ENCODE data around the gene ADRA2A.

ADRA2A gene

DNA sequence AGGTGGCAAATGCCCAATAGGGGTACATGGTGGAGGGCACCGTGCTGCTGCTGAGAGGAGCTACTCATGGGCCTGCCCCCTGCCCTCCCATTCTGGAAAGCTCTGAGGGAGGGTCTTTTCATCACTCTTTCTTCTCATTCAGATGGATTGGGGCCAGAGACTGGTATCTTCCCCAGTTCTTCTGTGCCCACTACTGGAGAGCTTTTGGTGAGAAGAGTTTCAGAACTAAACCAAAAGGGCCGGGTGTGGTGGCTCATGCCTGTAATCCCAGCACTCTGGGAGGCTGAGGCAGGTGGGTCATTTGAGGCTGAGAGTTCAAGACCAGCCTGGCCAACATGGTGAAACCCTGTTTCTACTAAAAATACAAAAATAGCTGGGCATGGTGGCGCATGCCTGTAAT lies 12.5 kb downstream of the ADRA2A start:
- TF ChIP-seq GATA2 (IDR thresholded peaks at IDR 0.05; ENCODE audit: low read depth, low read length) (no peak), GATA3 (IDR thresholded peaks at IDR 0.05; ENCODE audit: low read depth, low read length) (no peak)

- TF ChIP-seq GATA2 (IDR thresholded peaks at IDR 0.05; ENCODE audit: low read depth, low read length) (no peak), GATA3 (IDR thresholded peaks at IDR 0.05; ENCODE audit: low read depth, low read length) (no peak)
These were observed 15.0 kb downstream of the ADRA2A start for GRCh38 chr10:111091833-111092232.

DNA sequence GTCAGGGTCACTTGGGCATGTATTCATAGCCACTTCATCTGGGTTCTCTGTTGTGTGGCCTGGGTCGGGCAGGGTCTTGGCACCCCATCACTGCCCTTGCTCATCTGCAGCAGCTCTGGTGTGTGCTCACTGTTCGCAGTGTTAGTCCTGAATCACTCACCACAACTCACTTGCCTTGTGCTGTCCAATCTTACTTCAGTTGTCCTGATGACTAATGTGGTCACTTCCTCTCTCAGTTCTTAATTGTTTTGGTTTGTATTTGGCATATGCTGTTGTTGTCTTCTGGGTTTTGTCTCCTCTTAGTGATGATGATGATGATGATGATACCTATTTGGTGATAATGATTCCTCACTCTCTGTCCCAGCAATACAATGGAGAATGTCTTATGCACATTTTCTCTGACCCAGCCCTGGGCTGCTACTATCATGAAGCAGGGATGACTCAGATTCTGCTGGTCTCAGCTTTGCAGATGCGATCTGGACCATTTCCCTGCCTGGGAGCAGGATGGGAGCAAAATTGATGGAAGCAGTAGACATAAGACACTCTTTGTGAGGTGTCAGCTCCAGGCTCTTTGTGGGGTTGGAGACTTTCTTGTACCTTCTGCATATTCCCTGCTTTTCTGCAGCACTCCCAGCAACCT lies 17.0 kb downstream of the ADRA2A start:
- TF ChIP-seq GATA2 (IDR thresholded peaks at IDR 0.05; ENCODE audit: low read depth, low read length) (no peak), GATA3 (IDR thresholded peaks at IDR 0.05; ENCODE audit: low read depth, low read length) (no peak)

DNA sequence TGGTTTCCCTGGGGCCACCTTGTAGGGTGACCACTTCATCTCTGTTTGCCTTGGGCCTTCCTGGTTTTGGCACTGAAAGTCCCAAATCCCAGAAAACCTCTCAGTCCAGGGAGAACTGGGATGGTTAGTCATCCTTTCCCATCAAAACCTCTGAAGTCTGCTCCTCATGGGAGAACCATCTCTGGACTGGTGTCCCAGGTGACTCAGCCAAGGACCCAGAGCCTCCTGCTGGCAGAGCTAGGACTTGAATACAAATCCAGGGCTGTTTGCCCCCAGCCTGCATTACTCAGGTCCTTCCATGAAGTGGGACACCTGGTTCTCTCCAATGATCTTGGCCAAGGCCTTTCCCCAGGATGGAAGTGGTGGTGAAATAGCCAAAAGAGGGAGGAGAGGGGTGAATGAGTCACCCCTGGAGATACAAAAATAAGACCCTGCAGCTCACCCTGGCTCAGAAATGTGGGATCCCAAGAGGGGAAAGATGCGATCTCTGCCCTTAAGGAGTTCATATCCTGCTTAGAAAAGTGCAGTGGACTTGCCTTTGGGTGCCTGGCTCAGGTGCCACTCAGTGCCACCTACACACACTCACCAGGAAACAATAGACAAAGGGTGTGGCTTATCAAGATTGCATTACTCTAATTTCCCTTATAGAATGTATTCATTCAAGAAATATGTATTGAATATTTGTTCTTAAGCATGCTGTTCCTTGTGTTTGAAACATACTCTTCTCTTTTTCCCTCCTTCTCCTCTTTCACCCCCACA lies 22.0 kb downstream of the ADRA2A start:
- TF ChIP-seq GATA2 (IDR thresholded peaks at IDR 0.05; ENCODE audit: low read depth, low read length) (no peak), GATA3 (IDR thresholded peaks at IDR 0.05; ENCODE audit: low read depth, low read length) (no peak)

GRCh38 chr10:111100198-111100597 lies 23.4 kb downstream of the ADRA2A start:
- no peak for TF ChIP-seq GATA2 (IDR thresholded peaks at IDR 0.05; ENCODE audit: low read depth, low read length)
- no peak for TF ChIP-seq GATA3 (IDR thresholded peaks at IDR 0.05; ENCODE audit: low read depth, low read length)

- no peak for TF ChIP-seq GATA3 (IDR thresholded peaks at IDR 0.05; ENCODE audit: low read depth, low read length)
These were observed 25.0 kb downstream of the ADRA2A start for GRCh38 chr10:111101796-111102195.

GRCh38 chr10:111102359-111102837 lies 25.6 kb downstream of the ADRA2A start:
- no peak for TF ChIP-seq GATA2 (IDR thresholded peaks at IDR 0.05; ENCODE audit: low read depth, low read length)
- TF ChIP-seq GATA3 (IDR thresholded peaks at IDR 0.05; ENCODE audit: low read depth, low read length), result no peak

- TF ChIP-seq GATA2 (IDR thresholded peaks at IDR 0.05; ENCODE audit: low read depth, low read length), result no peak
These were observed 26.5 kb downstream of the ADRA2A start for GRCh38 chr10:111103196-111103840.

DNA sequence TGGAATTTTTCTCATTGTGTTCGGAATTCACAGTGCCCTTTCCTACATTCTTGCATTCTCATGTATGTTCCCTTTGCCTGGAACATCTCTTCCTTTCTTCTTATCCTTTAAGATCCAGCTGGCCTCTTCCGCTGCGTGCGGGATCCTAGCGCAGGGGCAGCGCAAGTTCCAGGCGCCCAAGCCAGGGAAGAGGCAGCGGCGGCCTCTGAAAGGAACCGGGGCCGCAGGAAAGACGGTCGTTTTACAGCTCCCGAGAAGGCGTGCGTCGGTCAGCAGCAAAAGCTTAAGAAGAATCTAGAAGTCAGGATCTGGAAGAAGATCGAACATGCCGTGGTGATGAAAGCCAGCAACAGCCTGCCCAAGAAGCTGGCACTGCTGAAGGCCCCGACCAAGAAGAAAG lies 28.0 kb downstream of the ADRA2A start:
- TF ChIP-seq GATA3 (IDR thresholded peaks at IDR 0.05; ENCODE audit: low read depth, low read length) (no peak), GATA2 (IDR thresholded peaks at IDR 0.05; ENCODE audit: low read depth, low read length) (no peak)

- TF ChIP-seq GATA3 (IDR thresholded peaks at IDR 0.05; ENCODE audit: low read depth, low read length) (no peak), GATA2 (IDR thresholded peaks at IDR 0.05; ENCODE audit: low read depth, low read length) (no peak)
These were observed 29.3 kb downstream of the ADRA2A start for GRCh38 chr10:111106081-111106480.

DNA sequence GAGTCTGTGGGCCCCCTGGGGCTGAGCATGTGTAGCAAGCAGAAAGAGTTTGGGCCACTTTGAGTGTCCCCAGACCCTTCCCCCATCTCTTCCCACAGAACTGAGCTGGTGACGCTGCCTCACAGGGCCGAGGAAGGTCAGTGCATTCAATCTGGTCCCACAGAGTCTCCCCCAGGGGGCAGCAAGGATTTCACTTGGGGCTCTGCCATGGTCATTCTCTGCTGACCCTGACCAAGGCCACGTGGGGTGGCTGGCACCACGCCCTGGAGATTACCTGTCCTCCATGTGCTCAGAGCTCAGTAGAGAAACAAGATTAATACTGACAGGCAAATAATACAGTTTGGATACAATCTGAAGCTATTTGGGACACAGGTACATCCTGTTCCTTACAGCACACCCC lies 30.2 kb downstream of the ADRA2A start:
- TF ChIP-seq GATA2 (IDR thresholded peaks at IDR 0.05; ENCODE audit: low read depth, low read length), result no peak
- no peak for TF ChIP-seq GATA3 (IDR thresholded peaks at IDR 0.05; ENCODE audit: low read depth, low read length)

- TF ChIP-seq GATA3 (IDR thresholded peaks at IDR 0.05; ENCODE audit: low read depth, low read length) (no peak), GATA2 (IDR thresholded peaks at IDR 0.05; ENCODE audit: low read depth, low read length) (no peak)
These were observed 31.0 kb downstream of the ADRA2A start for GRCh38 chr10:111107846-111108245.

GRCh38 chr10:111108441-111108840 lies 31.6 kb downstream of the ADRA2A start:
- no peak for TF ChIP-seq GATA2 (IDR thresholded peaks at IDR 0.05; ENCODE audit: low read depth, low read length)
- no peak for TF ChIP-seq GATA3 (IDR thresholded peaks at IDR 0.05; ENCODE audit: low read depth, low read length)

DNA sequence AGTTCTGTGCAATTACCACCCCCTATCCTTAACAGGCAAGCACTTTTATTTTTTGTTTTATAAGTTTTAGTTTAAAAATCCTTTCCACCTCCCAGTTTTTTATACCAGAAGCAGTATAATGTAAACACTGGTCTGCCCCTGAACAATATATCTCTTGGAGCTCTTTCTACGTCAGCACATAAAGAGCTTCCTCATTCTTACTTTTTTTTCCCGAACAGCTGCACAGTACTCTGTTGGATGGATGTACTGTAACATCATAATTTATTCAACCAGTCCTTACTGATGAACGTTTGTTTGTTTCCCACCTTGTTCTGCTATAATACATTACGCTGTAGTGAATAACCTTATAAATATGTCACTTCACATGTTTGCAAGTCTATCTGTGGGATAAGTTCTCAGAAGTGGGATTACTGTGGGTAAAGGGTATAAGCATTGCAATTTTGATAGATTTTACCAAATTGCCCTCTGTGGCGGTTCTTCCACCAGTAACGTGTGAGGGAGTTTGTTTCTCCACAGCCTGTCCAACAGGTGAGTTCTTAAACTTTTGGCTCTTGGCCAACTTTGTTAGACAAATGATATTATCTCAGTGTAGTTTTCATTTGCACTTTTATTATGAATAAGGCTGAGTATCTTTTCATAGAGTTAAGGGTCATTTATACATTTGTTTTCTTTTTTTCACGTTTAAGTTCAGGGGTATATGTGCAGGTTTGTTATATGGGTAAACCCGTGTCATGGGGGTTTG lies 32.8 kb downstream of the ADRA2A start:
- TF ChIP-seq GATA2 (IDR thresholded peaks at IDR 0.05; ENCODE audit: low read depth, low read length) (no peak), GATA3 (IDR thresholded peaks at IDR 0.05; ENCODE audit: low read depth, low read length) (no peak)

Data from SH-SY5Y (cell line).